ENCODE data around the gene KCNT2. TPM values are rescaled to one million over a fixed set of nuclear protein-coding genes. Genes with fewer than 3 reads are reported as not detected.

KCNT2 gene
- total RNA-seq, 4 donors from 2014 or later, result 0.35 to 2.3 (median 0.91) TPM; not detected in 1

DNA sequence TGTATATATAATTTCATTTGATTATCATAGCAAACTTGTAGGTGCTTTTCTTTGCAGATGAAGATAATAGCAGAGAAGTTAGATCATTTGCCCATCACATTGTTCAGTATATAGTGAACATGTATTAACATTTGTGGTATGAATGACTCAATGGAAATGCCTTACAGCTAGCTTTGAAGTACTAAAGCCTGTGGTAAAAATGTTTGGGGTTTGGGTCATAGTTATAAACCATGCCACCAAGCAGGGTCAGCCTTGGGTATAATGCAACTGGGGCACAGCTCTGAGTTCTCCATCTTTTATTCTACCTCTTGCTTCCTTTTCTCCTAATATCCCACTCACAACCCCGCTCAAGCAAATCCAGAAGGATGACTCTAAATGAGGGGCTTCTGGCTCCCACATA lies 141.6 kb downstream of the KCNT2 start:
- WGBS, 2 donors, result 88 to 100% methylated on average over 1 of the region's 1 CpG
- TF ChIP-seq, protein P1, sequence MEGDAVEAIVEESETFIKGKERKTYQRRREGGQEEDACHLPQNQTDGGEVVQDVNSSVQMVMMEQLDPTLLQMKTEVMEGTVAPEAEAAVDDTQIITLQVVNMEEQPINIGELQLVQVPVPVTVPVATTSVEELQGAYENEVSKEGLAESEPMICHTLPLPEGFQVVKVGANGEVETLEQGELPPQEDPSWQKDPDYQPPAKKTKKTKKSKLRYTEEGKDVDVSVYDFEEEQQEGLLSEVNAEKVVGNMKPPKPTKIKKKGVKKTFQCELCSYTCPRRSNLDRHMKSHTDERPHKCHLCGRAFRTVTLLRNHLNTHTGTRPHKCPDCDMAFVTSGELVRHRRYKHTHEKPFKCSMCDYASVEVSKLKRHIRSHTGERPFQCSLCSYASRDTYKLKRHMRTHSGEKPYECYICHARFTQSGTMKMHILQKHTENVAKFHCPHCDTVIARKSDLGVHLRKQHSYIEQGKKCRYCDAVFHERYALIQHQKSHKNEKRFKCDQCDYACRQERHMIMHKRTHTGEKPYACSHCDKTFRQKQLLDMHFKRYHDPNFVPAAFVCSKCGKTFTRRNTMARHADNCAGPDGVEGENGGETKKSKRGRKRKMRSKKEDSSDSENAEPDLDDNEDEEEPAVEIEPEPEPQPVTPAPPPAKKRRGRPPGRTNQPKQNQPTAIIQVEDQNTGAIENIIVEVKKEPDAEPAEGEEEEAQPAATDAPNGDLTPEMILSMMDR (IDR thresholded peaks at IDR 0.05), result no peak
- no peak for TF ChIP-seq POLR2A (IDR thresholded peaks at IDR 0.05)
- no peak for DNase-seq
- no peak overlapping the region for H3K27ac ChIP-seq
- no peaks in the 10 kb centered on the region for H3K36me3 ChIP-seq
- no peak overlapping the region for H3K4me3 ChIP-seq
- no peaks in the 10 kb centered on the region for H3K9me3 ChIP-seq
- intact Hi-C loops (cut with DNase I), result no loop called here
- no peaks in the 10 kb centered on the region for H3K27me3 ChIP-seq
- no peaks in the 10 kb centered on the region for H3K4me1 ChIP-seq

DNA sequence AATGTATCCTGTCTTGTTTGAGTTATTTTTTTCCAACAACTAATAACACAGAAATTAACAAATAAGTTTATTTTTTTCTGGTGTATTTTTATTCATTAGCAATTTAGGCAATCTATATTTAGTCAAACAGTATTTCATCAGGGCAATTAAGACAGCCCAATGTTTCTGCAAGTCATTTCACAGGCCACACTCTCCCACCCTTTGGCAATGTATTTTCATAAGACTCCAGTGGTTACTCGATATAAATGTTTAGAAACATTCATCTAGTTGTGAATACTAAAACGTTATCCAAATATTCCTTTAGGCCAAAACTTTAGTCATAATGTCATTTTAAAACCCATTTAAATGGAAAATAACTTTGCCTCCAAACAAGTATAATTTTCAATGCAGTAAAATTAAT lies 142.1 kb downstream of the KCNT2 start:
- 36 to 45% methylated on average over 2 of the region's 2 CpGs for whole genome bisulfite sequencing, 2 donors
- H3K4me3 ChIP-seq, result no peak overlapping the region
- intact Hi-C loops (cut with DNase I), result no loop called here
- no peaks in the 10 kb centered on the region for H3K36me3 ChIP-seq
- no peak overlapping the region for H3K27ac ChIP-seq
- no peak for TF ChIP-seq POLR2A (IDR thresholded peaks at IDR 0.05)
- TF ChIP-seq, protein P1 (IDR thresholded peaks at IDR 0.05), result no peak
- no peaks in the 10 kb centered on the region for H3K9me3 ChIP-seq
- DNase-seq, result no peak
- no peaks in the 10 kb centered on the region for H3K4me1 ChIP-seq
- H3K27me3 ChIP-seq, result no peaks in the 10 kb centered on the region

DNA sequence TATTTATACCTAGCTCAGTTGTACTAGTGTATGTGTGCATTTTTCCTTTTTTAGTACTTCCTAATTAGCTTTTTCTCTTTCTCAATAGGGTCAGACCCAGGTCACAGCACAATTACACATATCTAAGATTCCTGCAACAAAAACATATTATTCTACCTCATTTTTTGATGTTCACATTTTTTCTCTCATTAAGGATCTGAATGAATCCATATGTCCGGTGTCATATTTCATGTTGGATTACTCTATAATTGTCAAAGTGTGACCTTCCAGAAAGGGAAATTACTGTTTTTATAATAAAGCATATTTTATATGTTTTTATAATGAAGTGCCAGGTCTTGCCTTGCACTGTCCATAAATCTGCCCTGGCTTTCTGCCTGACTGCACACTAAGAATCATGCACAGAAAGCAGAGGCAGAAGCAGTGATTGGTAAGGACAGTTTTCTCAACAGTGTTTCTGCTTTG lies 143.7 kb downstream of the KCNT2 start:
- 22 to 76% methylated on average over 1 of the region's 1 CpG for WGBS, 2 donors
- intact Hi-C loops (cut with DNase I), result no loop called here
- Histone ChIP-seq H3K4me3 (no peak overlapping the region), H3K27ac (no peak overlapping the region), H3K4me1 (no peaks in the 10 kb centered on the region), H3K36me3 (no peaks in the 10 kb centered on the region), H3K9me3 (no peaks in the 10 kb centered on the region), H3K27me3 (no peaks in the 10 kb centered on the region)
- no peak for DNase-seq
- TF ChIP-seq, protein P1 (IDR thresholded peaks at IDR 0.05), result no peak
- TF ChIP-seq POLR2A (IDR thresholded peaks at IDR 0.05), result no peak

DNA sequence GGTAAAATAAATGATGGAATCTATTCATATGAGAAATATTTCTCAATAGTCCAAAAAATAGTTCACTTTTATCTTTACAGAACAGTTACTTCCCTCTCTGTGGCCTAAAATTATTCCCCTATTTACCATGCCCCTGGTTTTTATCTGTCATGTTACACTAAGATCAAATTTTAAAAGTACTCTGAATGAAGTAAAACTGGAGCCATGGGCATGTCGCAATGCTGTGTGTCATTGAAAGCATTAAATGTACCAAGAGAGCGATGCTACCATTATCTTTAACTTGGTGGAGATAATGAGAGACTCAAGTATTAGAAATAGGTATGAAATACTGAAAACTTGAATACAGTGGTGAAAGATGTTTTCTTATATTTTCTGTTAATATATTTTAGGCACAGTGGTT lies 146.2 kb downstream of the KCNT2 start:
- H3K27ac ChIP-seq, result no peak overlapping the region
- TF ChIP-seq POLR2A (IDR thresholded peaks at IDR 0.05), result no peak
- no peak overlapping the region for H3K4me3 ChIP-seq
- no peaks in the 10 kb centered on the region for H3K27me3 ChIP-seq
- DNase-seq, result no peak
- no peaks in the 10 kb centered on the region for H3K9me3 ChIP-seq
- WGBS, 2 donors, result 95% methylated on average over 2 of the region's 2 CpGs
- H3K36me3 ChIP-seq, result no peaks in the 10 kb centered on the region
- intact Hi-C loops (cut with DNase I), result no loop called here
- H3K4me1 ChIP-seq, result no peaks in the 10 kb centered on the region

DNA sequence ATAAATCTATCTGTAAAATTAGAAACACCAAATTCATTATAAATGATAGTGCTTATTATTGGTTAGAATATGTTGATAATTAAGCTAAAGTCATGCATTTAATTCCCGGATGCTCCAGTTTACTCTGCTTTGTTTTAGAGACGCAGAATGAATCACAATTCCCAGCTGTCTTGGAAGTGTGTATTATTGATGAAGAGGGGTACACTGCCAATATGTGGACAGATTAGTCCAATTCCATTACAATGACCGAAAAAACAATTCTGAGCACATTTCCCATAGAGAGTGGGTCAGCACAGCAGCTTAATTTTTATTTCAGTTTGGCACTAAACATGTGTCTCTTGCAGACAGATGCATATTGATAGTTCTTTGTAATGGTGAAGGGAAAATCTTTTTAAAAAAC lies 146.7 kb downstream of the KCNT2 start:
- Histone ChIP-seq H3K27ac (no peak overlapping the region), H3K27me3 (no peaks in the 10 kb centered on the region), H3K36me3 (no peaks in the 10 kb centered on the region), H3K4me3 (no peak overlapping the region), H3K9me3 (no peaks in the 10 kb centered on the region), H3K4me1 (no peaks in the 10 kb centered on the region)
- intact Hi-C loops (cut with DNase I), result no loop called here
- 60 to 69% methylated on average over 3 of the region's 3 CpGs for WGBS, 2 donors
- no peak for TF ChIP-seq POLR2A (IDR thresholded peaks at IDR 0.05)
- TF ChIP-seq, protein P1 (IDR thresholded peaks at IDR 0.05), result no peak
- no peak for DNase-seq

DNA sequence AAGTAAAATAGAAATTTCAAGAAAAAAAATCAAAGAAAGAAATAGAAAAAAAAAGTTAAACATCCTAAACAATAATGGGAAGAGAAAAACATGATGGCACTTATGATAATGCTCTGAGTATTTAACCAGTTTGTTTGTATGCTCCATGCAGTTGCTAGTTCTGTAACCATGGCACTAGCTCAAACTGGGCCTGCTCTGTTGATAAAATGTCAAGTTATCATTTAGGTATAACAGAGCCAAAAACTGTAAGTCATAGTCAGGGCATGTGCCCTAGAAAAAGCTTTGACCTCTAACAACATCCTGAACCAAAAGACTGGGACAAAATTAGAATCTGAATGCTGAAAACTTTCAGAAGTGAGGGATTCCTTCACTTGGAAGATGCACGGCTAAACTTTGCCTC lies 148.9 kb downstream of the KCNT2 start:
- no peak for DNase-seq
- no peak for TF ChIP-seq POLR2A (IDR thresholded peaks at IDR 0.05)
- TF ChIP-seq, protein P1 (IDR thresholded peaks at IDR 0.05), result no peak
- WGBS, 2 donors, result 42 to 81% methylated on average over 1 of the region's 1 CpG
- Histone ChIP-seq H3K27me3 (no peaks in the 10 kb centered on the region), H3K36me3 (no peaks in the 10 kb centered on the region), H3K9me3 (no peaks in the 10 kb centered on the region), H3K27ac (peak overlapping the region in 1 of 4 donors; percentile 46), H3K4me3 (no peak overlapping the region), H3K4me1 (no peaks in the 10 kb centered on the region)
- intact Hi-C loops (cut with DNase I), result no loop called here

All from esophagus squamous epithelium (tissue), 5 donors.